SJCRH30 (cell line): ENCODE data around the gene IGF2. TPM values are rescaled to one million over a fixed set of nuclear protein-coding genes. Genes with fewer than 3 reads are reported as not detected.
"Not testable (repeated sequence)": the region's sequence is repeated elsewhere in the genome, so short reads cannot be mapped to it uniquely, and the experiment has no call there.

Source experiments
- DNase-seq, 2 experiments: peaks; one replicate each; pipeline ENCODE4 v3.0.0-alpha.2; 2015 to 2020
- H3K27ac ChIP-seq: fragments of 250-450 bp; sonication (Bioruptor Pico); 2 replicates; pipeline ENCODE4 v1.5.1; 2020; ENCODE audit warnings: mild to moderate bottlenecking, moderate library complexity
- H3K27me3 ChIP-seq: fragments of 250-450 bp; sonication (Bioruptor Pico); 2 replicates; pipeline ENCODE4 v1.5.1; 2020; ENCODE audit warnings: mild to moderate bottlenecking, moderate library complexity
- H3K36me3 ChIP-seq: fragments of 250-450 bp; sonication (Bioruptor Pico); 2 replicates; pipeline ENCODE4 v1.5.1; 2020; ENCODE audit warnings: mild to moderate bottlenecking, moderate library complexity
- H3K4me1 ChIP-seq: fragments of 250-450 bp; sonication (Bioruptor Pico); 2 replicates; pipeline ENCODE4 v1.5.1; 2020; ENCODE audit warnings: mild to moderate bottlenecking, moderate library complexity
- H3K4me3 ChIP-seq: fragments of 250-450 bp; sonication (Bioruptor Pico); 2 replicates; pipeline ENCODE4 v1.5.1; 2020; ENCODE audit warnings: mild to moderate bottlenecking, moderate library complexity
- H3K9me3 ChIP-seq: fragments of 250-450 bp; sonication (Bioruptor Pico); replicated peaks from 2 replicates; pipeline ENCODE4 v1.5.1; 2020; ENCODE audit warnings: mild to moderate bottlenecking, moderate library complexity
- total RNA-seq: library from RNA; depleted of rRNA; stranded (reverse); fragments of >200 nt; shearing (Covaris generic); gene quantifications from 2 replicates; pipeline ENCODE4 v1.2.3, GENCODE V29; 2014; rRNA removed

Gene IGF2, protein sequence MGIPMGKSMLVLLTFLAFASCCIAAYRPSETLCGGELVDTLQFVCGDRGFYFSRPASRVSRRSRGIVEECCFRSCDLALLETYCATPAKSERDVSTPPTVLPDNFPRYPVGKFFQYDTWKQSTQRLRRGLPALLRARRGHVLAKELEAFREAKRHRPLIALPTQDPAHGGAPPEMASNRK
- total RNA-seq: 513 and 574 TPM in 2 replicates

DNA sequence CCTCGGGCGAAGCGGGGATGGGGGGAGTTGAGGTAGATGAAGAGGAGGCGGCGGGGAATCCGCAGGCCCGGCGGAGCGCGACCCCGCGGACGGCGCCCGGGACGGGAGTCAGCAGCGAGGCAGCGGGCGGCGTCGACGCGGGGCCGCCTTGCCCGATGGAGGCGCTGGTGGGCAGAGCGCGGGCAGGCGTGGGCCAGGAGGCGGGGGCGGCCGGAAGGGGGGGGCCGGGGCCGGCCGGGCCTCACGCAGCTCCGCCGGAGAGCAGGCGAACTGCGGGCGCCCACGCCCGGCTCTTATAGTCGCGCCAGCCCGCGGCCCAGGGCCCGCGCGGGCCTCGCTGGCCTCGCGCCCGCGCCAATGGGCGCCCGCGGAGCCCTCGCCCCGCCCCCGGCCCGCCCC, at the start of gene IGF2:
TSS of gene IGF2 (minus strand) at position 267 of the 399 bp plus-strand sequence. CDS start 3,866 bp downstream, outside the sequence.
- no peaks in the 10 kb centered on the region for H3K27me3 ChIP-seq
- DNase-seq: peak; percentile 79 to 89
- peak within 1 kb of the TSS; percentile 81 for H3K27ac ChIP-seq

DNA sequence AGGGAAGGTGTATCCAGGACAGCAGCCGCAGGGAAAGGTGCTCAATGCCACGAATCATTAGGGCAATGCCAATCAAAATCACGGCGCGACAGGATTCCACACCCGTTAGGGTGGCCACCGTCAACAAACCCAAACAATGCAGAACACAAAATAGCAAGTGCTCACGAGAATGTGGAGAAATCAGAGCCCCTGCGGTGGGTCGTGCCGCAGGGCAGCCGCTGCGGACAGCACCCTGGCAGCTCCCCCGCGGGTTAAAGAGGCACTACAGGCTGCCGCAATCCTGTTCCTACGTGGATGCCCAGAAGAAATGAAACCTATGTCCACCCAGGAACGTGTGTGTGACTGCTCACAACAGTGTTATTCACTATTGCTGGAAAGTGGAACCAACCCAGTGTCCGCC, 49.6 kb upstream of the IGF2 start:
- no peaks in the 10 kb centered on the region for H3K9me3 ChIP-seq
- peaks cover 24% of the 10 kb centered on the region for H3K4me1 ChIP-seq
- no peaks in the 10 kb centered on the region; the same call in 1 of the 2 replicates for H3K27me3 ChIP-seq
- DNase-seq: no peak
- H3K36me3 ChIP-seq: no peaks in the 10 kb centered on the region
- H3K27ac ChIP-seq: no peak overlapping the region
- no peak overlapping the region for H3K4me3 ChIP-seq

More for the DNA sequence above, at the start of gene IGF2:
- H3K9me3 ChIP-seq: no peaks in the 10 kb centered on the region
- peaks cover 17% of the 10 kb centered on the region; the same call in 1 of the 2 replicates for H3K4me1 ChIP-seq
- H3K4me3 ChIP-seq: peak within 1 kb of the TSS; percentile 87
- peaks cover 36% of the 10 kb centered on the region for H3K36me3 ChIP-seq

DNA sequence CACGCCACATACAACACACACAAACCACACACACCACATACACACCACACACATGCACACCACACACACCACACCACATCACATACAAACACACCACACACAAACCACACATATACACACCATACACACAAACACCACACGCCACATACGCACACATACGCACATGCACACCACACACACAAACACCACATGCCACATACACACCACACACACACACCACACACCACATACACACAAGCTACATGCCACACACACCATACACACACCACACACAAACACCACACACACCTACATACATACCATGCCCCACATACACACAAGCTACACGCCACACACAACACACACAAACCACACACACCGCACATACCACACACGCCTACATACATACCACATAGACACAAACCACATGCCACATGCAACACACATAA, 48.1 kb upstream of the IGF2 start:
- Histone ChIP-seq H3K27ac (no peak overlapping the region), H3K4me1 (peaks cover 17% of the 10 kb centered on the region), H3K9me3 (no peaks in the 10 kb centered on the region), H3K27me3 (no peaks in the 10 kb centered on the region), H3K4me3 (no peak overlapping the region), H3K36me3 (no peaks in the 10 kb centered on the region)
- no peak for DNase-seq

DNA sequence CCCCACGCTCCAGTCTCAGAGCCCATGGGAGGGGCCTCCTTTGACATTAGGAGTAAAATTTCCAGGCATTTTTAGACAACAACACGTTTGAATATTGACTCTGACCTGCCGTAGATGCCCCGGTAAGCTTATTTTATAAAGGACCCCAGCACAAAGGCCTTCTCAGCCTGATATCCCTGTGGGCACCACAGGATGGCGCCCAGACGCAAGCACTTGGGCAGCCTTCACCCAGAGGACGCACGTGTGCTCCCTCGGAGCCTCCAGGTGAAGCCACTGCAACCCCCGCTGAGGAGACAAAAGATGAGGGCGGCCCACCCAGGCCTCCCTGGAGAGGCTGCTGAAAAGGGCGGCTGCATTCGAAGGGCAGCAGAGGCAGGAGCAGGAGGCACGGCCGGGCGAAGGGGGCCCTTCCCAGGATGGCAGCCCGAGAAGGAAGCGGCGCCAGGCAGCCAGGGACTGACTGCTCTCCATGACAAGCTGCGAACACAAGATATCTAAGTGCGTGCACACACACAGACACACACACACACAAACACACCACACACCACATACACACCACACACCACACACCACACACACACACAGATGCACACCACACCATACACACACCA, 47.6 kb upstream of the IGF2 start:
- Histone ChIP-seq H3K4me1 (peaks cover 17% of the 10 kb centered on the region), H3K36me3 (no peaks in the 10 kb centered on the region), H3K27ac (no peak overlapping the region), H3K9me3 (no peaks in the 10 kb centered on the region), H3K4me3 (no peak overlapping the region), H3K27me3 (peaks cover 3% of the 10 kb centered on the region; the same call in 1 of the 2 replicates)
- peak in 1 of 2 experiments; percentile 61 for DNase-seq

DNA sequence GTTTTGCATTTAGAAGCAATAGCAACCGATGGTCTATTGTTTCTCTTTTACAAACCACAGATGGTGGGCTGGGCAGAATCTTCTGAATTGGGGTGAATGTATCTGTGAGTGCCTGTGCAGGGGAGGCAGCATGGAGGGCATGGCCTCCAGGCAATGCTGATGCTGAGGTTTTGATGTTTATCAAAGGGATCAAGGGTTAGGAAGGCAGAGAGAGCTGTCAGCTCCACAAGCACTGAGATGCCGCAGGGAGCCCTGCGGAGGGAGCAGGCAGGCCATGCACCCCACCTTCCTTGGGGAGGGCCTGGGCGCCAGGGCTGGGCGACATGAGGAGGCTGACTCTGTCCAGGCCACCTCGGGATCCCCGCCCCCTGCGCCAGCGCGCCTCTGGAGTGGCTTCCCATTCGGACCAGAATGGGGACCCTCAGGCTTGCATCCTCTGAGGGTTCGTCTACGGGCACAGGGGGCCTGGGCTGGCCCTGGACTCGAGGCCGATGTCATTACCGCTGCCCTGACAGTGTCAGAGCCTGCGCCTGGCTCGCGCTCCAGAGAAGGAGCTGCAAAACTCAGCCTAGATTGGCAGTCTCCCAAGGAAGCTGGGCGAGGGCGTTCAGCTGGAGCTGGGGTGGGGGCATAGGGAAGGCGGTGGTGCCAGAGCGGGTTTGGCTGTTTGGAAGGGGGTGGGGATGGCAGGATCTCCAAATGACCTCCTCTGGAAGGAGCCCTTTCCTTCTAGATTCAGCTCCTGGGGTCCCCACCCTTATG, 46.3 kb upstream of the IGF2 start:
- DNase-seq: no peak
- H3K27ac ChIP-seq: no peak overlapping the region
- peaks cover 8% of the 10 kb centered on the region for H3K27me3 ChIP-seq
- no peak overlapping the region for H3K4me3 ChIP-seq
- H3K9me3 ChIP-seq: no peaks in the 10 kb centered on the region
- no peaks in the 10 kb centered on the region for H3K36me3 ChIP-seq
- peaks cover 9% of the 10 kb centered on the region for H3K4me1 ChIP-seq

DNA sequence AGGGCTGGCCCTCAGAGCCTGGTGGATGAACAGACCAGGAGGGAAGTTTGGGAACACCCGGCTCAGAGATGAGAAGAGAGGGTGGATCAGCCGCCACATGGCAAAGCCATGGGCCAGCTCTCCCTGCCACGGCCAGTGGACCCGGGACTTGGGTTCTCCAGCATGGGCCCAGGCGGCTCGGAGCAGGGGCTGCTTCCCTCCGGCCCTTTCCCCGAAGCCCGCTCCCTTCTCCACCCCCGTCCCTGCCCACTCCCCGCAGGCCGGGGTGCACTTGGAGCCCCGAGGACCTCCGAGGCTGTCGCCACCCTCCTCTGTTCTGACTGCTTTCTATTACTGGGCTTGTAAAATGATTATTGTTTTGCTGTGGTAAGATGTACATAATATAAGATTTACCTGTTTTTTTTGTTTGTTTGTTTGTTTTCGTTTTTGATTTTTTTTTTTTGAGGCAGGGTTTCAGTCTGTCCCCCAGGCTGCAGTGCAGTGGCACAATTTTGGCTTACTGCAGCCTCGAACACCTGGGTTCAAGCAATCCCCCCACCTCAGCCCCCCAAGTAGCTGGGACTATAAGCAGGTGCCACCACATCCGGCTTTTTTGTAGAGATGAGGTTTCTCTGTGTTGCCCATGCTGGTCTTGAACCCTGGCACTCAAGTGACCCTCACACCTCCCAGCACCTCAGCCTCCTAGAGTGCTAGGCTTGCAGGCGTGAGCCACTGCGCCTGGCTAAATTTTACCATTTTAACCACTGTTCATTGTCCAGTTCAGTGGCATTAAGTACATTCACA, 43.7 kb upstream of the IGF2 start:
- H3K4me1 ChIP-seq: peaks cover 10% of the 10 kb centered on the region
- no peak overlapping the region for H3K27ac ChIP-seq
- H3K9me3 ChIP-seq: no peaks in the 10 kb centered on the region
- DNase-seq: no peak
- H3K4me3 ChIP-seq: no peak overlapping the region
- peaks cover 14% of the 10 kb centered on the region for H3K27me3 ChIP-seq
- H3K36me3 ChIP-seq: no peaks in the 10 kb centered on the region

DNA sequence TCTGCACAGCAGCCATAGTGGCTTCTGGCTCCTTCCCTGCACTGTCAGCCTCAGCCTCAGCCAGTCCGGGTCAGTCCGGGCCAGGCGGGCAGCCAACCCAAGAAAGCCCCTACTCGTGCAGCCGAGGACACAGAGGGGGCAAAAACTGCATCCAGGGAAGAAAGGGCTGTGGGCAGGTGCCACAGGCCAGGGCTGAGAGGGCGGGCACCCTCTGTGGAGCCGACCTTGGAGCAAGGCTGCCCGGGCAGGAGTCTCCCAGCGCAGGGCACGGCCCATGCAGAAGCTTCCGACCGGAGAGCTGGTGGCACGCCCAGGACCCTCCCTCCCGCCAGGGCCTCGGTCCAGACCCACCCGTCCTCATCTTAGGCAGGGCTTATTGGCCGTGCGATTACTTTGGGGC, 42.9 kb upstream of the IGF2 start:
- Histone ChIP-seq H3K9me3 (no peaks in the 10 kb centered on the region), H3K27ac (no peak overlapping the region), H3K4me1 (peaks cover 10% of the 10 kb centered on the region), H3K27me3 (peaks cover 14% of the 10 kb centered on the region), H3K36me3 (no peaks in the 10 kb centered on the region), H3K4me3 (no peak overlapping the region)
- DNase-seq: no peak

DNA sequence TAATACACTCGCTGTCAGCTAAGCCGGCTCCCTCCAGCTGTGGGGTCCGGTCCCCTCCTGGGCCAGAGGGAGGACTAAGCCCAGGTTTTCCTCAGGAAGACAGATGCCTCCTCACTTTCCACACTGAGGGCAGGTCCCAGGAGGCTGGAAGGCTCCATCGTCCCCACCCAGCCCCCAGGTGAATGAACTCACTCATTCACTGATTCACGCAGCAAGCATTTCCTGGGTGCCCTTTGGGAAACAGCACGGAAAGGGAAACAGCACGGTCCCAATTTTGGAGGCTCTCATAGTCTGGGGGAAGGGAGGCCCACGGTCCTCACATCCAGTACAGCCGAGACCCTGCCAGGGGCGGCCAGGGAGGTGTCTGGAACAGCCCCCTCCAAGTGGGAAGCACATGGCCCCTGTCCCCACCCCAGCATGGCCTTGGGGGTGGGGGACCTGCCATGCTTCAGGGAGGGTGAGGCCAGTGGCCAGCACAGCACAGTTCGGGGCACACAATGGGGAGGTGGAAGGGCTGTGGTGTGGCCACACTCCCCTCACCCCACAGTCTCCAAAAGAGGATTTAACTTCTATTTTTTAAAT, 41.7 kb upstream of the IGF2 start:
- H3K27ac ChIP-seq: no peak overlapping the region
- no peak overlapping the region for H3K4me3 ChIP-seq
- no peaks in the 10 kb centered on the region for H3K36me3 ChIP-seq
- DNase-seq: no peak
- H3K27me3 ChIP-seq: peaks cover 14% of the 10 kb centered on the region
- peaks cover 12% of the 10 kb centered on the region for H3K4me1 ChIP-seq
- no peaks in the 10 kb centered on the region for H3K9me3 ChIP-seq

DNA sequence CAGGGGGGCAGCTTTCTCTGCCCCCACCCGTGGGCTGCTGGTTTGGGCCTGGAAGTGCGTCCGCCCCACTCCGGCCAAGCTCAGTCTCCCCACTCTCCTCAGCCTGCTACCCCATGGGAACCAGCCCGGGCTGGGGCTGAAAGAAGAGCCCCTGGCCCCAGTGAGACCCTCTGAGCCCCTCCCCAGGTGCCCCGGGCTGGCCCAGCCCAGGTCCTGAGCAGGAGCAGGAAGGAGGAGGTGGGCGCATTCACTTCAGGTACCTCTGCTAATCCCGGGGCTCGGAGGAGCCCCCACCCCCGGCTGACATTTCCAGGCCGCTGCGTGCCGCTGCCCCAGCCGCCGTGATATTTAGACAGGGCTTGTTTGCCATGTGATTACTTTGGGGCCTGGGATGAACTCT, 41.2 kb upstream of the IGF2 start:
- no peak overlapping the region for H3K27ac ChIP-seq
- H3K4me3 ChIP-seq: no peak overlapping the region
- H3K4me1 ChIP-seq: peaks cover 14% of the 10 kb centered on the region
- no peak for DNase-seq
- no peaks in the 10 kb centered on the region for H3K9me3 ChIP-seq
- H3K27me3 ChIP-seq: peaks cover 14% of the 10 kb centered on the region
- H3K36me3 ChIP-seq: no peaks in the 10 kb centered on the region

DNA sequence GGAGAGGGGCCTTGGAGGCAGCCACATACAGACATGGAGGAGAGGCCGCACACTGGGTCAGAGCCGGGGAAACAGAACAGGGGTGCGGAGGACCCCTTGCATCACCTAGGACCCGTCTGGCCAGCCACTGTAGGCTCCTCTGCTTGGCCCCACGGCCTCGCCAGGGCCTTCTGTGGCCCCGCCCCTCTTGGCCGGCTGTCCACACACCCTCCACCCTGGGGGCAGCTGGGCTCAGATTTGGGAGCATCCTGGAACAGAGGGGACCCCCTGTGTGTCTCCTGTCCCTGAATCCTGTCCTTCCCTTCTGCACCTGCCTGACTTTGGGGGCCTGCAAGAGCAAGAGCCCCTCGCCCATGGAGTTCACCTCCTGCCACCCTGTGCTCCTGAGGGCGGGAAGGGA, 40.3 kb upstream of the IGF2 start:
- peaks cover 14% of the 10 kb centered on the region for H3K4me1 ChIP-seq
- H3K9me3 ChIP-seq: no peaks in the 10 kb centered on the region
- H3K27me3 ChIP-seq: peaks cover 14% of the 10 kb centered on the region
- DNase-seq: no peak
- H3K36me3 ChIP-seq: no peaks in the 10 kb centered on the region
- H3K4me3 ChIP-seq: no peak overlapping the region
- H3K27ac ChIP-seq: no peak overlapping the region

DNA sequence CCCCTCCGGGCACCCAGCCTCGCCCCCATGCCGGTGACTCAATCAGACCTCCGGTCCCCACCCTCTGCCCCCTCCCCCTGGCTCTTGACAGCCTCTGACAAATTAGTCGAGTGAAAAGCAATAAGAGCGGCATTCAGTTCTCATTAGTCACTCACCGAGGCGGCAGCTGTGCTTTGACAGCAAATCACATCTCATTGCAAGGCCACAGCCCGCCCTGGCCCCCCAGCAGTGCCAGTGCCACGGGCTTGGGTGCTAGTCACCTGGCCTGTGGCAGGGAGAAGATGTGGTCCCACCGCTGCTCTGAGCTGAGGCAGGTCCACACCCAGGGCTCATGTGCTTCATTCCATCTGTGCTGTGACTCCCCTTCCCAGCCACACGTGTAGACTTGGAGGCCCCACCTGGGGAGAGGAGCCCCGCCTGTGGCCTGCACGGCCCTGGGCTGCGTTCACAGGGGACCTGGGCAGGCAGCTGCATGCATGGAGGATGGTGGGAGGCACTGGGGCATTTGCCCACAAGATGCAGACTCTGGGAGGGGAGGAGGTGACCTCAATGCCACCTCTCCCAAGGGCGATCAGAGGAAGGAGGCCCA, 39.8 kb upstream of the IGF2 start:
- H3K27ac ChIP-seq: no peak overlapping the region
- no peaks in the 10 kb centered on the region for H3K9me3 ChIP-seq
- H3K4me3 ChIP-seq: no peak overlapping the region
- H3K36me3 ChIP-seq: no peaks in the 10 kb centered on the region
- H3K4me1 ChIP-seq: peaks cover 14% of the 10 kb centered on the region
- peak; percentile 40 to 54 for DNase-seq
- H3K27me3 ChIP-seq: peaks cover 14% of the 10 kb centered on the region

DNA sequence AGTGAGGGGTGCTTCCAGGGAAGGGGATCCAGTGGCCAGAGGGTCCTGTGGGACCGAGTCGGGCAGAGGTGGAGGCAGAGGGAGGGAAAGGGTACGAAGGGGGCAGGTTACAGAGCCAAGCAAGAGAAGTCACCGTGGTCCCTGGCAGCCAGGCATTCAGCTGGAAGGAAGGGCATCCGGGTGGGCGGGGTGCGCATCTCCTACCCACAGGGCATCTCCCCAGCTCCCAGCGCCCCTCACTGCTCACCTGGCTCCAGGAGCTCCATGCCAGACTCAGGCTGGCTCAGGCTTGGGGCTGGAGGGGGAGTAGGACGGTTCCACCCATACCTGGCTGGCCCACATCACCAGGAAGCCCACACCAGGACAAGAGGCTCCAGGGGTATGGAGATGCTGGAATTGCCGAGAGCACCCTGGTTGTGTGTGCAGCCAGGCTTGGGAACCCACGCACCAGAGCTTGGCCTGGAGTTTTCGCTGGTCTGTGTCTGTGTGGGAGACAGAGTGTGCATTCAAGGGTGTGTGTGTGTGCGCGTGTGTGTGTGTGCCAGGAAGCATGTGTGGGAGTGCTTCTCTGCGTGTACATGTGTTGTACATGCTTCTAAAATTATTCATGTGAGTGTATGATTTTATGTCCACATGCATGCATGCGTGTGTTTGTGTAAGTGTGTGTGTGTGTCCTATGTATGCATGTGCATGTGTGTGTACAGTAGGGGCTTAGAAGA, 39.0 kb upstream of the IGF2 start:
- DNase-seq, H3K27ac ChIP-seq, H3K4me3 ChIP-seq, H3K9me3 ChIP-seq, H3K36me3 ChIP-seq: not testable (repeated sequence)
- H3K4me1 ChIP-seq: peaks cover 14% of the 10 kb centered on the region
- peaks cover 14% of the 10 kb centered on the region for H3K27me3 ChIP-seq

DNA sequence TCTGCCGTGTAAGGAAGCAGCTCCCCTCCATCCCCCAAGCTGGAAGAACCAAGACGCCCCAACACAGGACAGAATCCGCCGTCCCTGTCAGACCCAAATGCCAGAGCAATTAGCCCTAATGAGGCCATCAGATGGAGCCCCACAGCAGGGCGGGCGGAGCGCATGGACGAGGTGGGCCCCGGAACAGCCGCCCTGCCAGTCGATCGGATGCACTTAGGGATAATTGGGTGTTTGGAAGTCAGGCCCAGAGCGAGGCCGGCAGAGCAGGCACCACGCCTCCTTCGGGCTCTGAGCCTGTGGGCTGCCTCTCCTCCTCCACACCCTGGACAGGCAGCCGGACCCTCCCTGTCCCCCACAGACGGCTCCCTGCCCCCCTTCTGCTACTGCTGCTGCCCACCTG, 37.9 kb upstream of the IGF2 start:
- H3K27ac ChIP-seq: no peak overlapping the region
- peaks cover 14% of the 10 kb centered on the region for H3K4me1 ChIP-seq
- no peak overlapping the region for H3K4me3 ChIP-seq
- H3K36me3 ChIP-seq: no peaks in the 10 kb centered on the region
- no peak for DNase-seq
- peaks cover 13% of the 10 kb centered on the region for H3K27me3 ChIP-seq
- no peaks in the 10 kb centered on the region for H3K9me3 ChIP-seq
